ENCODE results near the gene CEP192. TPM values are rescaled to one million over a fixed set of nuclear protein-coding genes. Genes with fewer than 3 reads are reported as not detected.

Gene CEP192
- total RNA-seq, 1 donor from 2014 or later: 37.5 TPM

GRCh38 chr18:13017247-13017875 is 26.2 kb downstream of the CEP192 start:
- H3K4me3 Mint-ChIP-seq: no peak overlapping the region
- TF ChIP-seq CTCF (conservative IDR thresholded peaks at IDR 0.05): no peak
- DNase-seq (ENCODE audit: extremely low spot score, unreplicated experiment): no peak
- no peaks in the 10 kb centered on the region for H3K4me1 Mint-ChIP-seq (ENCODE audit: unreplicated experiment)
- no peak overlapping the region for H3K27ac Mint-ChIP-seq
- H3K27me3 Mint-ChIP-seq: no peaks in the 10 kb centered on the region
- peaks cover 35% of the 10 kb centered on the region for H3K36me3 Mint-ChIP-seq
- H3K9me3 Mint-ChIP-seq: no peaks in the 10 kb centered on the region

GRCh38 chr18:13018374-13018773 is 27.2 kb downstream of the CEP192 start:
- Mint-ChIP-seq H3K4me3 (no peak overlapping the region), H3K27ac (no peak overlapping the region), H3K4me1 (ENCODE audit: unreplicated experiment) (no peaks in the 10 kb centered on the region), H3K36me3 (peaks cover 35% of the 10 kb centered on the region), H3K27me3 (no peaks in the 10 kb centered on the region), H3K9me3 (no peaks in the 10 kb centered on the region)
- no peak for DNase-seq (ENCODE audit: extremely low spot score, unreplicated experiment)
- no peak for TF ChIP-seq CTCF (conservative IDR thresholded peaks at IDR 0.05)

- no peak for TF ChIP-seq CTCF (conservative IDR thresholded peaks at IDR 0.05)
- H3K27me3 Mint-ChIP-seq: no peaks in the 10 kb centered on the region
- no peaks in the 10 kb centered on the region for H3K9me3 Mint-ChIP-seq
- no peaks in the 10 kb centered on the region for H3K4me1 Mint-ChIP-seq (ENCODE audit: unreplicated experiment)
- H3K4me3 Mint-ChIP-seq: no peak overlapping the region
- DNase-seq (ENCODE audit: extremely low spot score, unreplicated experiment): no peak
- H3K27ac Mint-ChIP-seq: no peak overlapping the region
- H3K36me3 Mint-ChIP-seq: peaks cover 39% of the 10 kb centered on the region
These were observed 28.1 kb downstream of the CEP192 start for GRCh38 chr18:13019301-13019700.

DNA sequence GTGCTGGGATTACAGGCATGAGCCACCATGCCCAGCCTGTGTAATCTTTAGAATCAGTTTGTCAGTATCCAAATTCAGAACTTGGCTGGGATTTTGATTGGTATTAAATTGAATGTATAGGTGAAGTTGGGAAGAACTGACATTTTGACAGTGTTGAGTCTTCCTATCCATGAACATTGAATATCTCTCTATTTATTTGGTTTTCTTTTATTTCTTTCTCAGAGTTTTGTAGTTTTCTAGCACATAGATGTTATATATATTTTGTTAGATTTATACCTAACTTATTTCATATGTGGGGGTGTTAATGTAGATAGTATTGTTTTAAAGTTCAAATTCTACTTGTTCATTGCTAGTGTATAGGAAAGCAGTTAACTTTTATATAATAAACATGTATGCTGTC is 31.5 kb downstream of the CEP192 start:
- no peak for DNase-seq (ENCODE audit: extremely low spot score, unreplicated experiment)
- H3K4me1 Mint-ChIP-seq (ENCODE audit: unreplicated experiment): peaks cover 6% of the 10 kb centered on the region
- peaks cover 38% of the 10 kb centered on the region for H3K36me3 Mint-ChIP-seq
- no peaks in the 10 kb centered on the region for H3K27me3 Mint-ChIP-seq
- no peaks in the 10 kb centered on the region for H3K9me3 Mint-ChIP-seq
- H3K27ac Mint-ChIP-seq: no peak overlapping the region
- H3K4me3 Mint-ChIP-seq: no peak overlapping the region
- TF ChIP-seq CTCF (conservative IDR thresholded peaks at IDR 0.05): no peak

- Mint-ChIP-seq H3K9me3 (no peaks in the 10 kb centered on the region), H3K4me3 (no peak overlapping the region), H3K27ac (no peak overlapping the region), H3K27me3 (no peaks in the 10 kb centered on the region), H3K4me1 (ENCODE audit: unreplicated experiment) (peaks cover 6% of the 10 kb centered on the region), H3K36me3 (peaks cover 34% of the 10 kb centered on the region)
- no peak for TF ChIP-seq CTCF (conservative IDR thresholded peaks at IDR 0.05)
- no peak for DNase-seq (ENCODE audit: extremely low spot score, unreplicated experiment)
These were observed 34.1 kb downstream of the CEP192 start for GRCh38 chr18:13025233-13025632.
